ENCODE data around the gene TAF5L.
"Not testable (repeated sequence)": the region's sequence is repeated elsewhere in the genome, so short reads cannot be mapped to it uniquely, and the experiment has no call there.

TAF5L gene

GRCh38 chr1:229599218-229599954 lies 26.5 kb downstream of the TAF5L start:
- Mint-ChIP-seq H3K27me3 (no peaks in the 10 kb centered on the region), H3K9me3 (no peaks in the 10 kb centered on the region), H3K4me3 (no peak overlapping the region), H3K27ac (no peak overlapping the region), H3K4me1 (peaks cover 13% of the 10 kb centered on the region)
- DNase-seq (no peak), ATAC-seq (no peak)

- ATAC-seq (no peak), DNase-seq (no peak)
- Mint-ChIP-seq H3K27me3 (no peaks in the 10 kb centered on the region), H3K4me1 (peaks cover 13% of the 10 kb centered on the region), H3K4me3 (no peak overlapping the region), H3K9me3 (no peaks in the 10 kb centered on the region), H3K27ac (peak overlapping the region in 1 of 2 donors; percentile 80)
These were observed 28.0 kb downstream of the TAF5L start for GRCh38 chr1:229597877-229598276.

- H3K27me3 Mint-ChIP-seq, result no peaks in the 10 kb centered on the region
- no peaks in the 10 kb centered on the region for H3K9me3 Mint-ChIP-seq
- peaks cover 13% of the 10 kb centered on the region for H3K4me1 Mint-ChIP-seq
- no peak overlapping the region for H3K4me3 Mint-ChIP-seq
- DNase-seq, result no peak
- H3K27ac Mint-ChIP-seq, result no peak overlapping the region
- ATAC-seq, result no peak
These were observed 28.8 kb downstream of the TAF5L start for GRCh38 chr1:229596925-229597699.

- H3K4me1 Mint-ChIP-seq, result peaks cover 13% of the 10 kb centered on the region
- not testable (repeated sequence) for H3K27me3 Mint-ChIP-seq, H3K9me3 Mint-ChIP-seq, H3K4me3 Mint-ChIP-seq, H3K27ac Mint-ChIP-seq, DNase-seq, ATAC-seq
These were observed 30.0 kb downstream of the TAF5L start for GRCh38 chr1:229595876-229596275.

- Mint-ChIP-seq H3K27me3 (no peaks in the 10 kb centered on the region), H3K4me3 (no peak overlapping the region), H3K27ac (no peak overlapping the region), H3K9me3 (no peaks in the 10 kb centered on the region), H3K4me1 (peaks cover 13% of the 10 kb centered on the region)
- DNase-seq (no peak), ATAC-seq (no peak)
These were observed 31.5 kb downstream of the TAF5L start for GRCh38 chr1:229594227-229595008.

- no peaks in the 10 kb centered on the region for H3K27me3 Mint-ChIP-seq
- peaks cover 13% of the 10 kb centered on the region for H3K4me1 Mint-ChIP-seq
These were observed 32.1 kb downstream of the TAF5L start for GRCh38 chr1:229593800-229594199.

GRCh38 chr1:229590119-229590518 lies 35.8 kb downstream of the TAF5L start:
- H3K4me1 Mint-ChIP-seq, result no peaks in the 10 kb centered on the region
- ATAC-seq, result no peak
- H3K4me3 Mint-ChIP-seq, result no peak overlapping the region
- no peaks in the 10 kb centered on the region for H3K9me3 Mint-ChIP-seq
- no peak for DNase-seq
- no peaks in the 10 kb centered on the region for H3K27me3 Mint-ChIP-seq
- H3K27ac Mint-ChIP-seq, result peak overlapping the region in 1 of 2 donors; percentile 19

More at GRCh38 chr1:229593800-229594199, 32.1 kb downstream of the TAF5L start:
- no peak overlapping the region for H3K27ac Mint-ChIP-seq
- H3K4me3 Mint-ChIP-seq, result no peak overlapping the region
- H3K9me3 Mint-ChIP-seq, result no peaks in the 10 kb centered on the region
- ATAC-seq (no peak), DNase-seq (no peak)

- Mint-ChIP-seq H3K27me3 (peaks cover 6% of the 10 kb centered on the region), H3K9me3 (no peaks in the 10 kb centered on the region), H3K4me1 (no peaks in the 10 kb centered on the region), H3K27ac (no peak overlapping the region), H3K4me3 (no peak overlapping the region)
- ATAC-seq (no peak), DNase-seq (no peak)
These were observed 40.6 kb downstream of the TAF5L start for GRCh38 chr1:229585338-229585737.

GRCh38 chr1:229582715-229583114 lies 43.2 kb downstream of the TAF5L start:
- Mint-ChIP-seq H3K27me3 (peaks cover 26% of the 10 kb centered on the region), H3K27ac (peak overlapping the region in 1 of 2 donors; percentile 42), H3K9me3 (no peaks in the 10 kb centered on the region), H3K4me3 (no peak overlapping the region), H3K4me1 (no peaks in the 10 kb centered on the region)
- DNase-seq, result no peak
- ATAC-seq, result no peak

- no peak for ATAC-seq
- peaks cover 31% of the 10 kb centered on the region for H3K27me3 Mint-ChIP-seq
- H3K27ac Mint-ChIP-seq, result peak overlapping the region; percentile 5 to 42
- no peaks in the 10 kb centered on the region for H3K9me3 Mint-ChIP-seq
- no peak overlapping the region for H3K4me3 Mint-ChIP-seq
- no peaks in the 10 kb centered on the region for H3K4me1 Mint-ChIP-seq
- DNase-seq, result no peak
These were observed 43.8 kb downstream of the TAF5L start for GRCh38 chr1:229582011-229582694.

- no peaks in the 10 kb centered on the region for H3K9me3 Mint-ChIP-seq
- peaks cover 31% of the 10 kb centered on the region for H3K27me3 Mint-ChIP-seq
- H3K4me3 Mint-ChIP-seq, result no peak overlapping the region
- no peak overlapping the region for H3K27ac Mint-ChIP-seq
- H3K4me1 Mint-ChIP-seq, result no peaks in the 10 kb centered on the region
- no peak for ATAC-seq
- no peak for DNase-seq
These were observed 44.4 kb downstream of the TAF5L start for GRCh38 chr1:229581485-229581884.

- Mint-ChIP-seq H3K4me3 (no peak overlapping the region), H3K27me3 (peaks cover 31% of the 10 kb centered on the region), H3K4me1 (no peaks in the 10 kb centered on the region), H3K27ac (peak overlapping the region in 1 of 2 donors; percentile 55), H3K9me3 (no peaks in the 10 kb centered on the region)
- no peak for DNase-seq
- no peak for ATAC-seq
These were observed 46.8 kb downstream of the TAF5L start for GRCh38 chr1:229579059-229579673.

- H3K4me3 Mint-ChIP-seq, result no peak overlapping the region
- peaks cover 31% of the 10 kb centered on the region for H3K27me3 Mint-ChIP-seq
- peak overlapping the region in 1 of 2 donors; percentile 77 for H3K27ac Mint-ChIP-seq
These were observed 47.5 kb downstream of the TAF5L start for GRCh38 chr1:229578168-229579058.

More at GRCh38 chr1:229578168-229579058, 47.5 kb downstream of the TAF5L start:
- H3K4me1 Mint-ChIP-seq, result no peaks in the 10 kb centered on the region
- no peak for ATAC-seq
- no peak for DNase-seq
- H3K9me3 Mint-ChIP-seq, result no peaks in the 10 kb centered on the region

Measured in stimulated activated naive CD8-positive, alpha-beta T cell treated with anti-CD3 and anti-CD28 coated beads, Interleukin-15, amount 100 ng/mL, for 72 hours (primary cell).